HG02678 (cell line): ENCODE measurements around the gene RGS10.
"Not testable (repeated sequence)": the region's sequence is repeated elsewhere in the genome, so short reads cannot be mapped to it uniquely, and the experiment has no call there.

Source experiments
- ATAC-seq: cut with Tn5 transposase; IDR thresholded peaks from one replicate; pipeline ENCODE4 v1.9.1; 2021; ENCODE audit warnings: mild to moderate bottlenecking, moderate library complexity; ENCODE audit not compliant: unreplicated experiment

Gene RGS10, protein sequence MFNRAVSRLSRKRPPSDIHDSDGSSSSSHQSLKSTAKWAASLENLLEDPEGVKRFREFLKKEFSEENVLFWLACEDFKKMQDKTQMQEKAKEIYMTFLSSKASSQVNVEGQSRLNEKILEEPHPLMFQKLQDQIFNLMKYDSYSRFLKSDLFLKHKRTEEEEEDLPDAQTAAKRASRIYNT

DNA sequence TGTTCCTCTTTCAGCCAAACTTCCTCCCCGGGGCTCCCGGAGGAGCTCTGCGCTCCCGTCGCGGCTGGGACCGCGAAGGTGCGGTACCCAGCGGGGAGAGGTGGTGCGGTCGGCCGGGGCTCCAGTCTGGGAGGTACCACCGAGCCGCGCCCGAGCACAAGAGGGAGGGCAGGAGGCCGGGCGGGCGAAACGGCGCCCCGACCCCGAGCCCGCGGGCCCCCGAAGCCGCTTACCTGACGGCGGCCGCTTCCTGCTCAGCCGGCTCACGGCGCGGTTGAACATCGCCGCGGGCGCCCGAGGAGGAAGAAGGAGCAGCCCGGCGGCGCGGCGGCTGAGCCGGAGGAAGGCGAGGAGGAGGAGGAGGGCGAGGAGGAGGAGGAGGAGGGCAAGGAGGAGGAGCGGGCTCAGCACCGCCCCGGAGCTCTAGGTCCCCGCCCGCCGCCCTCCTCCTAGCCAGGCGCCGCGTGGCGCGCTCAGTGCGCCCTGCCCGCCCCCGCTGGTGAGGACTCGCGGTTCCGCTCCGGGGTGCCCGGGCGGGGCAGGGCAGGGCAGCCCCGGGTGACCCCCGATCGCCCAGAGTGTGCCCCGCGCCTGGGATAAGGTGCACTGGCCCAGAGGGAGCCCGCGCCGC lies at the start of gene RGS10:
Gene RGS10, minus strand, starts transcription at position 363 of the 631 bp plus-strand sequence. Its CDS starts 81 bp downstream, at position 282.
- ATAC-seq: peak; percentile 69

DNA sequence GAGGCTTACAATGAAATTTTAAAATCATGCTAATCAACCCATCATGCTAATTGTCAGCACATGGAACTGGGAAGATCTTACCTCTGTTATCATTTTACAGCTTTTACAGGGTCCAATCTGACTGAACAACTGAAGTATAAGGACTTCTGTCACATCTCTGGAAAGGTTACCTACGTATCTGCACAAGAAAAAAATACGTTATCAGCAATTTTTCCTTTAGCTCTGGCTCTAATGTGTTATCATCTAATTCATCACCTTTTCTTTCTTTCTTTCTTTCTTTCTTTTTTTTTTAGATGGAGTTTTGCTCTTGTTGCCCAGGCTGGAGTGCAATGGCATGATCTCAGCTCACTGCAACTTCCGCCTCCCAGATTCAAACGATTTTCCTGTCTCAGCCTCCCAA lies 45.6 kb upstream of the RGS10 start:
- ATAC-seq: no peak

DNA sequence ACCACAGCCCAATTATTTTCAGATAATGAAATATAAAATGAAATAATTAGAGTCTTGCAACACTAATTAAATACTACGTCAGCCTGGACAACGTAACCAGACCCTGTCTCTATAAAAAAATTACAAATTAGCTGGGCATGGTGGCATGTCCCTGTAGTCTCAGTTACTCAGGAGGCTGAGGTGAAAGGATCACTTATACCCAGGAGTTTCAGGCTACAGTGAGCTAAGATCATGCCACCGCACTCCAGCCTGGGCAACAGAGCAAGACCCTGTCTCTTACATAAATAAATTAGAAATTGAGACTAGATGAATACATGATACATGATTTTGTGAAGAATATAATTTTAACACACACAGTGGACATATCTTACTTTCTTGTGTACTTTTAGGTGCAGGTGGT lies 35.8 kb upstream of the RGS10 start:
- ATAC-seq: no peak

DNA sequence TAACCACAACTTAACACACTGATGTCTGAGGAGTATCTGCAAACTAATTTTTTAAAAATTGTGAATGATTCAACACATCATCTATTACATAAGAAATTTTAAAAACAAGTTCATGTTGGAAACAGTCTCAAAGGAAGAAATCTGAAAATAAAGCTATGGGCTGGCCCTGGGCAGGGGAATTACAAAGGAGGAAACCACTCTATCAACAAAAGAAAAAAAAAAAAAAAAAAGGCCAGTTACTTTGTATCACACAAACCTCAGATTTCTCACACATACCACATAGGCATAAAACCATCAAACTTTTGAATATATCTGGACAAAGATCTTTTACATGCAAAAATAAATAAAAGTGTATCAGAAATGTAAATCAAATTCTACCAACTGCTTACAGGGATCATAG lies 33.5 kb upstream of the RGS10 start:
- ATAC-seq: no peak

DNA sequence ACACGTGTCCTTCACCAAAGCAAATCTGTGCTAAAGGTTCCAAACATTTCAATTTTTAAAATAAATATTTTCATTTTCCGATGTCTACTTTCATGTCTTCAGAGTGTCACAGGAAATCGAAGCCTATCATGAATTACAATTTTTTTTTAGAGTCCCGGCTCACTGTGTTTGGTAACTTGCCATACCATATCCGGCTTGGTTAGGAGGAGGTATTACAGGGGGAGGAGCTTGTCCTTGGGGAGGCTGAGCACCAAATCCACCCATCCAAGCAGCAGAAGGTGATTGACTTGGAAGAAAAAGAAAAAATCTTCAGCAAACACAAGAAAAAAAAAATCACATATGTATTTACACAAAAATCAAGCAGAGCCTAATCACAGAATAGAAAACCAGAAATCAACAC lies 33.0 kb upstream of the RGS10 start:
- ATAC-seq: no peak

DNA sequence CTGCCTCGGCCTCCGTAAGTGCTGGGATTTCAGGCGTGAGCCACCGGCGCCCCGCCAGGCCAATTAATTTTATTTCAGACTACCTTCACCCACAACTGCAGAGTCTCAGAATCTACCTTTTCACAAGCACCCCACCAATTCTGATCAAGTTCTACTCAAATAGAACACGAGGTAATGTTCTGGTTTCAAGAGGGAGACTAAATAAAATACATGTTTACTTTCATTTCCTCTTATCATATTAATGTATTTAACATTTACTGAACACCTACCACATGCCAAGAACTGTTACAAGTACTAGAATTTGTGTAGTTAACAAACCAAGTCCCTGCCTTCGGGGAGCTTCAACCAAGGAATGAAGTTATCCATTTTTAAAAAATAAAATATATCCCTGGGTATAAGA lies 25.5 kb upstream of the RGS10 start:
- no peak for ATAC-seq

DNA sequence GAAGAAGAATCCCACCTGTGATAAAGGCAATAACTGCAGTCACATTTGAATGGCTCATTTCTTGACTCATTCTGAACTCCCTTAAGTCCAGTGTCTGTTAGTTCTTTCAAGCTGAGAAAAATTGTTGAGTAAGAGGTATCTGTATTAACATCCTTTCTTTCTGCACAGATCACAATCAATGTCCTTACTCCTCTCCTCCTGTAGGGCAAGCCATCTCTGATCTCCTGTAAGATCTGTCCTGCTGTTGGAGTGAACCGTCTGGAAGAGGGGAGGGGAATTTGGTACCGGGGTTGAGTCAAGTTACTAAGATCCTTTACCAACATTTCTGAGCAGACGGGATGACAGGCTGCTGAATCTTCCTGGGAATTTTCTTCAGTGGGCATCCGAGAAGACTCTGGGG lies 19.6 kb upstream of the RGS10 start:
- no peak for ATAC-seq

DNA sequence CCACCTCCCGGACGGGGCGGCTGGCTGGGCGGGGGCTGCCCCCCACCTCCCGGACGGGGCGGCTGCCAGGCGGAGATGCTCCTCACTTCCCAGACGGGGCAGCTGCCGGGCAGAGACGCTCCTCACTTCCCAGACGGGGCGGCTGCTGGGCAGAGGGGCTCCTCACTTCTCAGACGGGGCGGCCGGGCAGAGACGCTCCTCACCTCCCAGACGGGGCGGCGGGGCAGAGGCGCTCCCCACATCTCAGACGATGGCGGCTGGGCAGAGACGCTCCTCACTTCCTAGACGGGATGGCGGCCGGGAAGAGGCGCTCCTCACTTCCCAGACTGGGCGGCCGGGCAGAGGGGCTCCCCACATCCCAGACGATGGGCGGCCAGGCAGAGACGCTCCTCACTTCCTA lies 17.0 kb upstream of the RGS10 start:
- not testable (repeated sequence) for ATAC-seq

DNA sequence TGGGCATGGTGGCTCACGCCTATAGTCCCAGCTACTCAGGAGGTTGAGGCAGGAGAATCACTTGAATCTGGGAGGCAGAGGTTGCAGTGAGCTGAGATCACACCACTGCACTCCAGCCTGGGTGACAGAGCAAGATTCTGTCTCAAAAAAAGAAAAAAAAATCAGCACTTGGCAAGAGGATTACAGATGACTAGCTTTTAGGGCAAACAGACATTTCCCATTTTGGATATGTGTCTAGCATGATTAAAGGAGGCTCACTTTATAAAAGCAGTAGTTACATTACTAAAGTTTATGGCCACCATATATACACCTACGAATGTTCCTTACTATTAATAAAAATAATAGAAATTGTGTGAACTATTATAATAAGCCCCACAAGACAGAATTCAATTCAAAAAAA lies 13.6 kb upstream of the RGS10 start:
- ATAC-seq: not testable (repeated sequence)

DNA sequence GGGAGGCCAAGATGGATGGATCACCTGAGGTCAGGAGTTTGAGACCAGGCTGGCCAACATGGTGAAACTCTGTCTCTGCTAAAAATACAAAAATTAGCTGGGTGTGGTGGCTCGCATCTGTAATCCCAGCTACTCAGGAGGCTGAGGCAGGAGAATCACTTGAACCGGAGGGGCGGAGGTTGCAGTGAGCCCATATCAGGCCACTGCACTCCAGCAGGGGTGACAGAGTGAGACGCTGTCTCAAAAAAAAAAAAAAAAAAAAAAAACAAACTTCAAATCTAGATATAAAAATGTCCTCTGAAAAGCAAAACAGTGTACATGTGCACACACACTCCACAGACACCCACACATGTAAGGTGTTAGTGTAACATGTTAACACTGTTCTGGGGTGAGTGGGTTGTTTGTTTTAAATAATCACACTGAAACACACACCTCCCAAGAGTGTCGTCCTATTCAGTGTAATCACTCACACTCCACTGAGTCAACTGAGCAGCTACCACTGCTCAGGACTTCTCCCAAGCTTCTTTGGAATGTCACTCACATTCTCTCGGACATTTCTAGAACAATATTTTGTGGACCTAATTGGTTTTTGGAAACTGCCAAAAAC lies 12.8 kb upstream of the RGS10 start:
- ATAC-seq: no peak

DNA sequence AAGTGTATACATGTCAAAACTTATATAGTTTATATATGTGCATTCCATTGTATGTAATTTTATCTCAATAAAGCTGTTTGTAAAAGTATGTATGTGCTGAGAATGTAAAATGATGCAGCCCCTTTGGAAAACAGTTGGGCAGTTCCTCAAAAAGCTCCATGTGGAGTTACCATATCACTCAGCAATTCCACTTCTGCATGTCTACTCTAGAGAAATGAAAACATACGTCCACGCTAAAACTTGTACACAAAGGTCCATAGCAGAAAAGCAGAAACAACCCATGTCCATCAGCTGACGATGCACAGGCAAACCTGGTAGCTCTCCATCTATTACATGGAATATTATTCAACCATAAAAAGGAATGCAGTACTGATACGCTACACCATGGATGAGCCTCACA lies 8.3 kb upstream of the RGS10 start:
- ATAC-seq: no peak

DNA sequence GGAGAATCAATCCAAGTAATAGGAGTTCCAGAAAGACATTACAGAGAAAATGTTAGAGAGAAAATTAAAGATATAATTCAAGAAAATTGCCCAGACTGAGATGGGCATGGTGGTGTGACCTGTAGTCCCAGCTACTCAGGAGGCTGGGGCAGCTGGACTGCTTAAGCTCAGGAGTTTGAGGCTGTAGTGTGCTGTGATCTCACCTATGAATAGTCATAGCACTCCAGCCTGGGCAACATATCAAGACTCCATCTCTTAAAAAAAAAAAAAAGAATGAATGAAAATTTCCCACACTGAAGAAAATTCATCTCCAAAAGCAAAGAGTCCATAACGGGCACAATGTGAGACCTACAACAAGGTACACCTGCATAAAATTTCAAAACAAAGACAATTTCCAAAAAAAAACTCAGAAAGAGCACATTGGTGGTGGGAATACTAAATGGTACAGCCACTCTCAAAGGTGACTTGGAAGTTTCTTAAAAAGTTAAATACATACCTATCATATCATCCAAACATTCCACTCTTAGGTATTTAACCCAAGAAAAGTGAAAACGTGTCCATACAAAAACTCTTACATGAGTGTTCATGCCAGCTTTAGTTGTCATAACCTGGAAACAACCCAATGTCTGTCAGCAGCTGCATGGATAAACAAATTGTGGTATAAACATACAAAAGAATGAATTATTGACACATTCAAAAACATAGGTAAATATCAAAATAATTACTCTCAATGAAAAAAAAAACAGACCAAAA lies 6.9 kb upstream of the RGS10 start:
- ATAC-seq: no peak

DNA sequence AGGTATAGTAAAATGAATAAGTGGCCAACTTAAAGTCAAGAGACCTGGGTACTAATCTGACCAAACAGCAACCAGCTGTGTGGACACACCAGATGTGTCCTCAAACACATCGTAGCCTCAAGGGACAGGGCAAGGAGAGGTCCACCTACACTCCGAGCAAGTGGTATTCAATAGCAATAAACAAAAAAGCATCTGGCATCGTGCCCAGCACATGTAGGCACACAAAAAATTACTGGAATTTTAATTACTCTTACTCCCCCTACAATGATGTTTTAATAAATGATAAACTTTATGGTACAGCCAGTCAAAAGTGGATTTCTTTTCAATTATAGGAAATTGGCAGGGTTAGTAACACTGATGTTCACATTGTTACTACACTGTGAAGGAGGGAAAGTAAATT lies 3.5 kb upstream of the RGS10 start:
- ATAC-seq: no peak

DNA sequence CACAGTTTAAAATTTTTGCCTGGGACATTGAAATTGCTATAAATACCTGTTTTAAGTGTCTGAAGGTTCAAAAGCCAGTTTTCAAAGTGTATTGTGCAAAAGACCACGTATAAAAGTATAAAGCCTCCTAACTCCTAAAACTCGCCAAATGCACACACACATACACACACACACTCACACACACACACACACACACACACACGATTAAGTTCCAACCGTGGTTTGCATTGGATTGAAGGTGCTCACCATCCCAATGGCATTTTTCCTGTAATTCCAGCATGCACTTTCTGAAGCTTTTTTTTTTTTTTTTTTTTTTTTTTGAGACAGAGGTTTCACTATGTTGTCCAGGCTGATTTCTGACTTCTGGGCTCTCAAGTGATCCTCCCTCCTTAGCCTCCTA lies 2.8 kb upstream of the RGS10 start:
- ATAC-seq: no peak

DNA sequence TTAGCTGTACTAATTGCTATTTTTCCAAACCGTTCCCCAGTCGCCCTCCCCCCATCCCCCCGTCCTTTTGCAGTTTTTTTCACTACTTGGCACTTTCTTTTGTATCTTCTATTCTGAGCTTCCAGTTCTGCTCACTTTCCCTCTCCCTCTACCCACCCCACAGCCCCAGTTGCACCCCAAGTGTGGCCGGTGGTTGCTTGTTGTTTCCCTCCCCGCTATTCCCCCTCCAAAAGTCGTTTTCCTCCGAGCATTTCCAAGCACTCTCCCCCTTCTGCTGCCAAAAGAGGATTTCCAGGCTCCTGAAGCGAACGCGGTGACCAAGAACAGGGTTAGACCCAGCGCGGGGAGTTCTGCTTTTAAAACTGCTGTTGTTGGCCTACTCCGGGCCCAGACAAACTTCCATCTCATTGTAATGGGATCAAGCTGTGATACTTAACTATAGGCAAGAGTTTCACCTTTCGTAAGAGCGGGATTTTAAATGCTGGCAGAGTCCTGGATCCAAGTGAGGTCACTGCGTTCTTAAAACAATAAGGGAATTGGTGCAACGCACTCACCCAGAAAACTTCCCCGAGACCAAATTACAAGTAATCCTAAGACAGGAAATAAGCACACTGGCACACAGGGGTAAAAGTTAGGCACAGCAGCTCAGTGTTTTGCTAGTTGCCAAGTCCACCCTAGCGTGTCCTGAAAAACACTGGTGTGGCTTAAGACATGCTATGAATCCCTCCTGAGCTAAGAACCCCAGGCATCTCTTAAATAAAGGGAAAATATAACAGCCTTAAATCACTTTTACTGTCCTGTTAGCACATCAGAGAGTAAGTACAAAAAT lies 1.5 kb upstream of the RGS10 start:
- ATAC-seq: no peak

DNA sequence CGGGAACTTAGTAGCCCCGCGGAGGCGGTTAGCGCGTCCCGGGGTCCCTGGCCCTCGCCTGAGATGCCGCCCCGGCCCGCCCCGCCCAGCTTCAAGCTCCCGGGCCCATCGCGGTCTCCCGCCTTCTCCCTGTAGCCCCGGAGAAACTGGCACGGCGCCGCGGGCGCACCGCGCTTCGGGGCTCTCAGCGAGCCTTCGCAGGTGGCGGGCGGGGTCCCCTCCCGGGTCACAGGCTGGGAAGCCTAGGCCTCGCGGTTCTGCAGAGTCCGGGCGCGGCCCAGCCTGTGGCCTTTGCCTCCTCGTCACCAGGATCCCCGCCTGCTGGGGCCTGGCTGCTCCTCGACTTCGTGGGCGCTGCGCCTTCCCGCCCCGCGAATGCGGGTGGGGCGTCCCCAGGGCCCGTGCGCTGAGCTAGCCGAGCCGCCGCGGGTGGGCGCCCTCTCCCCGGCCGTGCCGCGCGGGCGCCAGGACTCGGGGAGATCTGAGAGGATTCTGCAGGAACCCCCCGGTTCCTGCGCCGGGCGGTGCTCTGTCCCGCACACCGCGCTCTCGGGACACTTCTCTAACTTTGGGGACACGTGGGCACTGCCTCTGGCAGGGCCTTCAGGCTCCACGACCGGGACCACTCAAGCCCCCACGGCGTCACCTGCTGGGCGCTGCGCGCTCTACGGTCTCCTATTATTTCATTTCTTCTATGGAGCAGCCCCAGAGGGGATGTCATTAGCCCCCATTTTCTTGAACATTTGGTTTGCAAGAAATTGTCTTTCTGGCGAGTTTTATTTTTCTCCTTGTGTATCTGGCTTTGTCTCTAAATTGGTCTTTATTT lies 682 bp upstream of the RGS10 start:
- ATAC-seq: peak; percentile 45

DNA sequence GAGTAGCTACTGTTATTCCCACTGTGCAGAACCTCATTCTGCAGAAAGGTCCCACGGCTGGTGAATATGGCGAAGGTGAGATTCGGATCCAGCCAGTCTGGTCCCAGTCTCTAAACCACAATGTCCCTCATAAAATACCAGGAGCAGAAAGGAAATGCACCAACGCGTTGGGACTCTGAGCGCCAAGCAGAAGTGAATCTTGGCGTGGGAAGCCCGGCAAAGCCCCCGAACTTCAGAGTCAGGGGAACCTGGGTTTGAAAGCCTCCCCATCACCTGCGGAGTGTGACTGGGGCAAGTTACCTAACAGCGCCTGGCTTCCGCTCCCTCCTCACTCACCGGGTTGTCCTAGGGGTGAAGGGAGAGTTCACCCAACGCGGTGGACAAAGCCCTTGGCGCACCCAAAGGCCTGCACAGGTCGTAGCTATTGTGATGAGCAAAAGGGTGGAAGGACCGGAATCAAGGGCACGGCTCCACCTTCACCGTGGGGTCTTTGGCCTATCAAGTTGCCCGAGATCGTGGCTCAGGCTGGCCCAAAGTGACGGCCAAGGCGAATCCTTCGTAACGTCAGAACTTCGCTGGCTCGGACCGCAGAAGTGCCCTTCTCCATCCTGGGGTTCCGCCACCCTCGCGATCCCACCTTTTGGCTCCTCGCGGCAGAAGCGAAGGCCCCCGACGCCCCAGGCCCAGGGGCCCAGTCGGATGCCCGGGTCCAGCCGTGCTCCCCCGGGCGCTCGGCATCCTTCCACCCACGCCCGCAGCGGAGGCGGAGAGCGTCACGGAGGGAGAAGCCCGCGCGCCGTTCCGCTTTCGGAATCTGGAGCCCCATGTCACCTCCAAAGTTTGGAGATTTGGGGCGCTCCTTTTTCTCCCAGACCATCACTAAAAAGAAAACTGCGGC lies 811 bp downstream of the RGS10 start:
- peak; percentile 11 for ATAC-seq

DNA sequence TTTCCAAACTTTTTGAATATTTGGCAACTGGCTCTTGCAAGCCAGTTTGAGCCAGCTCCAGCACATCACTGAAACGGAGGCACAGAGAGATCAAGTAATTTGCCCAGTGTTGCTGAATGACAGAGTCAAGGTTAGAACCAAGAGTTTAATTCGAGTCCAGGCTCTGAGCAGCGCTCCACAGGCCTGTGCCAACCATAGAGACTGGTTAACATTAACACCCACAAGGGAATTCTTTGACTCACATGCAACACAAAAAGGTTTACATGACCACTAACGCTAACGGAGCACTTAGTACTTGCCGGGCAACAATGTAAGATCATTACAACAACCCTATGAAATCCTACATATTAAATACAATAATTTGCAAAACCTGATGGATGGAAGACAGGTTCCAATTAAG lies 1.5 kb downstream of the RGS10 start:
- no peak for ATAC-seq

DNA sequence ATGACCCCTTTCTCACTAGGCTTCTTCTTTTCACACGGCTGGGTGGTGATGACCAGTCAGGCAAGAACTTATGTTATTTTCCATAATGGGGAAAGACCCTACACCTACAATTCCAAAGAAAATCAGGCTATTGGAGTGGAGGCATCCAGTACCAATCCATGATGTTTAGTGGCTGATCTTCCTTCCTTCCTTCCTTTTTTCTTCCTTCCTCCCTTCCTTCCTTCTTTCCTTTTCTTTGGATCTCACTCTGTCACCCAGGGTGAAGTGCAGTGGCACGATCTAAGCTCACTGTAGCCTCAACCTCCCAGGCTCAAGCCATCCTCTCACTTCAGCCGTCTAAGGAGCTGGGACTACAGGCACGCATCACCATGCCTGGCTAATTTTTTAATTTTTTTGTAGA lies 2.5 kb downstream of the RGS10 start:
- ATAC-seq: no peak
